Measurements from ENCODE around the gene SFRP4. TPM values are rescaled to one million over a fixed set of nuclear protein-coding genes. Genes with fewer than 3 reads are reported as not detected.

Gene SFRP4
- total and polyA plus RNA-seq, 9 of the 15 experiments (the other 6 are each of a cell fraction or from before 2014, with no cell fraction given) = not detected

- ChIA-PET POLR2A (no interaction called here), CTCF (ENCODE audit: low intra/inter-chr PET ratio) (interaction anchor here (0.7 kb wide), 1 partner anchor 459 kb away, joined by 3 read pairs; no protein-coding TSS in a partner anchor)
- Histone ChIP-seq H3K9me3 (replicated peaks; ENCODE audit: control insufficient read depth, insufficient read depth, low read depth, low read length) (no peaks in the 10 kb centered on the region), H3K4me2 (ENCODE audit: insufficient read depth, low read length) (no peak overlapping the region), H3K27me3 (ENCODE audit: control insufficient read depth in 2 of 2, insufficient read depth in 2 of 2, low read length in 2 of 2) (peaks cover 0 to 8% of the 10 kb centered on the region in 2 experiments; a peak in 3 of 5 replicates), H4K20me1 (replicated peaks; ENCODE audit: control insufficient read depth, insufficient read depth, low read length) (no peaks in the 10 kb centered on the region), H3K4me1 (replicated peaks in 1 of 2; ENCODE audit: control insufficient read depth in 2 of 2, insufficient read depth in 2 of 2, low read length in 2 of 2) (peaks cover 4 to 15% of the 10 kb centered on the region in 2 experiments), H3K9me1 (ENCODE audit: control insufficient read depth, insufficient read depth, low read length) (no peaks in the 10 kb centered on the region), H3K4me3 (no peak overlapping the region), H3K9ac (ENCODE audit: insufficient read depth in 1 of 2, low read depth in 2 of 2, low read length in 2 of 2) (no peak overlapping the region), H3K79me2 (ENCODE audit: control insufficient read depth, insufficient read depth, low read length) (no peaks in the 10 kb centered on the region), H3K36me3 (ENCODE audit: control insufficient read depth, insufficient read depth, low read length) (no peaks in the 10 kb centered on the region), H3K27ac (ENCODE audit: extremely low read depth, low read depth, low read length) (no peak overlapping the region), H2AFZ (ENCODE audit: low read depth, low read length) (no peak overlapping the region)
- no TSS peak for BruUV-seq (replicated peaks)
- in situ Hi-C loops (cut with MboI) = no loop called here
- TF ChIP-seq NFIC (IDR thresholded peaks at IDR 0.05) (peak; percentile 97), BRF1 (IDR thresholded peaks at IDR 0.05; ENCODE audit: borderline replicate concordance, extremely low read depth, insufficient read length) (no peak), SPI1 (IDR thresholded peaks at IDR 0.05; ENCODE audit: borderline replicate concordance, low read depth, low read length) (peak; percentile 89), NFIX (CRISPR knock-in tag; IDR thresholded peaks at IDR 0.05; ENCODE audit: low read depth) (peak; percentile 80)
- DNase-seq (ENCODE audit: extremely low read depth in 1 of 4, low spot score in 3 of 4) = peak in 1 of 4 experiments; percentile 27
- no peak for ATAC-seq
- FAIRE-seq = no peak
- 15% methylated on average over 5 of the region's 5 CpGs for WGBS (ENCODE audit: insufficient coverage, low coverage, missing lambda C conversion rate)
- intact Hi-C loops (cut with micrococcal nuclease) = no loop called here
These were observed 1.2 kb downstream of the SFRP4 start for GRCh38 chr7:37915438-37915837.

GRCh38 chr7:37912756-37913155 lies 3.9 kb downstream of the SFRP4 start:
- Histone ChIP-seq H3K36me3 (ENCODE audit: control insufficient read depth, insufficient read depth, low read length) (no peaks in the 10 kb centered on the region), H3K4me3 (no peak overlapping the region), H3K27ac (ENCODE audit: extremely low read depth, low read depth, low read length) (peak overlapping the region; percentile 72; the same call in 1 of the 3 replicates), H4K20me1 (replicated peaks; ENCODE audit: control insufficient read depth, insufficient read depth, low read length) (no peaks in the 10 kb centered on the region), H3K4me1 (replicated peaks in 1 of 2; ENCODE audit: control insufficient read depth in 2 of 2, insufficient read depth in 2 of 2, low read length in 2 of 2) (peaks cover 4 to 12% of the 10 kb centered on the region in 2 experiments), H2AFZ (ENCODE audit: low read depth, low read length) (peak overlapping the region; percentile 84), H3K9me3 (replicated peaks; ENCODE audit: control insufficient read depth, insufficient read depth, low read depth, low read length) (no peaks in the 10 kb centered on the region), H3K4me2 (ENCODE audit: insufficient read depth, low read length) (peak overlapping the region; percentile 17; the same call in 1 of the 2 replicates), H3K9ac (ENCODE audit: insufficient read depth in 1 of 2, low read depth in 2 of 2, low read length in 2 of 2) (no peak overlapping the region), H3K79me2 (ENCODE audit: control insufficient read depth, insufficient read depth, low read length) (no peaks in the 10 kb centered on the region), H3K27me3 (ENCODE audit: control insufficient read depth in 2 of 2, insufficient read depth in 2 of 2, low read length in 2 of 2) (peaks cover 0 to 8% of the 10 kb centered on the region in 2 experiments; a peak in 3 of 5 replicates), H3K9me1 (ENCODE audit: control insufficient read depth, insufficient read depth, low read length) (no peaks in the 10 kb centered on the region)
- 4% methylated on average over 2 of the region's 2 CpGs for WGBS (ENCODE audit: insufficient coverage, low coverage, missing lambda C conversion rate)
- ATAC-seq (no peak; the same call in 1 of the 3 replicates), DNase-seq (ENCODE audit: extremely low read depth in 1 of 4, low spot score in 3 of 4) (peak in 1 of 4 experiments; percentile 17), FAIRE-seq (no peak)
- BruUV-seq (replicated peaks) = no TSS peak
- in situ Hi-C loops (cut with MboI) = no loop called here
- ChIA-PET POLR2A (interaction anchor here (1.4 kb wide), 1 partner anchor 10 kb away, joined by 3 read pairs; no protein-coding TSS in a partner anchor), CTCF (ENCODE audit: low intra/inter-chr PET ratio) (no interaction called here)
- intact Hi-C loops (cut with micrococcal nuclease) = no loop called here
- TF ChIP-seq ZNF780A (CRISPR knock-in tag; IDR thresholded peaks at IDR 0.05) (no peak), FOXM1 (IDR thresholded peaks at IDR 0.05; ENCODE audit: low read depth) (no peak), FOXM1 (CRISPR knock-in tag; IDR thresholded peaks at IDR 0.05; ENCODE audit: low read depth) (no peak), ILF3 (IDR thresholded peaks at IDR 0.05; ENCODE audit: borderline replicate concordance) (no peak), TAL1 (IDR thresholded peaks at IDR 0.05) (no peak; the same call in 1 of the 2 replicates), NR3C1 (CRISPR knock-in tag; IDR thresholded peaks at IDR 0.05) (no peak), FOS (IDR thresholded peaks at IDR 0.05; ENCODE audit: extremely low read depth, insufficient read length) (no peak), ARID3B (CRISPR knock-in tag; IDR thresholded peaks at IDR 0.05; ENCODE audit: borderline replicate concordance) (no peak), WHSC1 (IDR thresholded peaks at IDR 0.05; ENCODE audit: low read length) (no peak), HSF4 (CRISPR knock-in tag; IDR thresholded peaks at IDR 0.05; ENCODE audit: borderline replicate concordance) (no peak)
